OCI-LY3 (cell line): ENCODE data around the gene CAPNS2.

Experiments
- H2AFZ ChIP-seq: fragments of 200-600, 300-600 bp; shearing (Covaris generic); 2 replicates; pipeline ENCODE4 v1.6.0; 2014; ENCODE audit warnings: antibody characterized with exemption, low read depth, low read length
- H3K27ac ChIP-seq: fragments of 200-600, 300-600 bp; sonication (generic); 2 replicates; pipeline ENCODE4 v1.5.1; 2014; ENCODE audit warnings: mild to moderate bottlenecking, low read length, moderate library complexity, mixed read lengths
- H3K27me3 ChIP-seq: fragments of 200-600, 300-600 bp; sonication (generic); 2 replicates; pipeline ENCODE4 v1.6.1; 2014; ENCODE audit warnings: low read depth, low read length, mixed read lengths
- H3K36me3 ChIP-seq: fragments of 200-600, 300-600 bp; sonication (generic); replicated peaks from 2 replicates; pipeline ENCODE3; 2014; ENCODE audit warnings: low read depth, low read length, mixed read lengths
- H3K4me1 ChIP-seq: fragments of 300-600, 200-600 bp; sonication (generic); 2 replicates; pipeline ENCODE4 v1.6.1; 2014; ENCODE audit warnings: low read length, mixed read lengths
- H3K4me2 ChIP-seq: fragments of 200-600, 300-600 bp; sonication (generic); 2 replicates; pipeline ENCODE4 v1.6.1; 2014; ENCODE audit warnings: low read length, mixed read lengths
- H3K4me3 ChIP-seq: fragments of 300-600, 200-600 bp; sonication (generic); 2 replicates; pipeline ENCODE4 v1.5.1; 2014; ENCODE audit warnings: antibody characterized with exemption, mild to moderate bottlenecking, low read length, moderate library complexity
- H3K79me2 ChIP-seq: fragments of 300-600, 200-600 bp; shearing (Covaris generic); 2 replicates; pipeline ENCODE4 v1.6.1; 2014; ENCODE audit warnings: mild to moderate bottlenecking, low read length, mixed read lengths
- H3K9ac ChIP-seq: fragments of 300-600, 200-600 bp; shearing (Covaris generic); 2 replicates; pipeline ENCODE4 v1.6.0; 2014; ENCODE audit warnings: mild to moderate bottlenecking, low read length, moderate library complexity
- H3K9me3 ChIP-seq: fragments of 200-600, 300-600 bp; shearing (Covaris generic); 2 replicates; pipeline ENCODE4 v1.6.1; 2014; ENCODE audit warnings: low read length, mixed read lengths; ENCODE audit not compliant: insufficient read depth
- H4K20me1 ChIP-seq: fragments of 200-600, 300-600 bp; sonication (generic); 2 replicates; pipeline ENCODE4 v1.6.1; 2016; ENCODE audit warnings: low read length, mixed read lengths; ENCODE audit not compliant: insufficient read depth
- CTCF ChIP-seq: fragments of 200-600, 300-600 bp; sonication (generic); IDR thresholded peaks from 2 replicates; pipeline ENCODE4 v1.5.1; 2014; ENCODE audit warnings: antibody characterized with exemption, low read length, low read depth
- EZH2phosphoT487 ChIP-seq: fragments of 200-600 bp; shearing (Covaris generic); IDR thresholded peaks from 2 replicates; pipeline ENCODE4 v1.6.1; 2018; ENCODE audit warnings: antibody characterized with exemption, mixed run types, low read depth

CAPNS2 gene

GRCh38 chr16:55563797-55564196 is 2.7 kb upstream of the CAPNS2 start:
- Histone ChIP-seq H4K20me1 (no peaks in the 10 kb centered on the region), H3K4me1 (no peaks in the 10 kb centered on the region), H3K27me3 (no peaks in the 10 kb centered on the region), H2AFZ (no peak overlapping the region), H3K9ac (no peak overlapping the region), H3K9me3 (no peaks in the 10 kb centered on the region), H3K27ac (no peak overlapping the region), H3K4me3 (no peak overlapping the region), H3K79me2 (no peaks in the 10 kb centered on the region), H3K36me3 (no peaks in the 10 kb centered on the region), H3K4me2 (no peak overlapping the region)
- TF ChIP-seq CTCF (no peak), EZH2phosphoT487 (no peak)

- Histone ChIP-seq H4K20me1 (no peaks in the 10 kb centered on the region), H3K4me1 (no peaks in the 10 kb centered on the region), H3K27ac (no peak overlapping the region), H3K9ac (no peak overlapping the region), H3K36me3 (no peaks in the 10 kb centered on the region), H3K9me3 (no peaks in the 10 kb centered on the region), H3K27me3 (no peaks in the 10 kb centered on the region), H3K4me2 (no peak overlapping the region), H2AFZ (no peak overlapping the region), H3K79me2 (no peaks in the 10 kb centered on the region), H3K4me3 (no peak overlapping the region)
- TF ChIP-seq EZH2phosphoT487, result no peak
- TF ChIP-seq CTCF, result no peak
Measured at GRCh38 chr16:55565086-55565485, 1.4 kb upstream of the CAPNS2 start.

GRCh38 chr16:55567382-55567781 is 898 bp downstream of the CAPNS2 start:
- no peaks in the 10 kb centered on the region for H3K4me1 ChIP-seq
- no peak overlapping the region for H3K9ac ChIP-seq
- H4K20me1 ChIP-seq, result no peaks in the 10 kb centered on the region
- H3K27me3 ChIP-seq, result no peaks in the 10 kb centered on the region
- H3K9me3 ChIP-seq, result no peaks in the 10 kb centered on the region
- no peak for TF ChIP-seq EZH2phosphoT487
- no peak for TF ChIP-seq CTCF
- H3K36me3 ChIP-seq, result no peaks in the 10 kb centered on the region
- H3K4me2 ChIP-seq, result no peak overlapping the region
- no peak overlapping the region for H3K27ac ChIP-seq
- H3K4me3 ChIP-seq, result no peak overlapping the region
- no peak overlapping the region for H2AFZ ChIP-seq
- H3K79me2 ChIP-seq, result no peaks in the 10 kb centered on the region

DNA sequence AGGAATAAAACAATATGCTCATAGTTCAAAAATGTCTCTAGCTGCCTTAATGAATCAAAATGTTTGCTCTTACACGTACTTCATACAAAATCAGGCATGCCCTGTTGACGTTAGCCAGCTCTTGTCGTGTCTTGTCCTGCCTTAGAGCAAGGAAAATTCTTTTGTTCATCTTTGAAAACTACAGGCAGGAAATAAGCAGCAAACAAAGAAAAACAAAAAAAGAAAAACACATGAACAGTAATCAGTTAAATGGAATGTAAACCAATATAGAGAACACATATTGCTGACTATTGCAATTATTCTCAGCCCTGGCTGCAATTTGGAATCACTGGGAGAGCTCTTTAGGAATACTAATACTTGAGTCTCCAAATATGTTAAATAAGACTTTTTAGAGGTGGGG is 1.7 kb downstream of the CAPNS2 start:
- Histone ChIP-seq H3K27me3 (no peaks in the 10 kb centered on the region), H4K20me1 (no peaks in the 10 kb centered on the region), H3K4me3 (no peak overlapping the region), H3K9me3 (no peaks in the 10 kb centered on the region), H3K27ac (no peak overlapping the region), H3K9ac (no peak overlapping the region), H2AFZ (no peak overlapping the region), H3K4me1 (no peaks in the 10 kb centered on the region), H3K79me2 (no peaks in the 10 kb centered on the region), H3K36me3 (no peaks in the 10 kb centered on the region), H3K4me2 (no peak overlapping the region)
- TF ChIP-seq EZH2phosphoT487, result no peak
- TF ChIP-seq CTCF, result no peak
